IMR-90 (cell line): ENCODE data around the gene TRAF6.
"Not testable (repeated sequence)": the region's sequence is repeated elsewhere in the genome, so short reads cannot be mapped to it uniquely, and the experiment has no call there.

Experiments used
- CHD1 ChIP-seq: IDR thresholded peaks from 2 replicates; pipeline ENCODE4 v1.6.1; 2012; ENCODE audit warnings: low read depth, low read length, improper control_type of control experiment
- CTCF ChIP-seq: conservative IDR thresholded peaks from 2 replicates; pipeline ENCODE4 v1.5.1; 2012; ENCODE audit warnings: mild to moderate bottlenecking, low read depth, low read length, improper control_type of control experiment
- FOS ChIP-seq: fragments of 150-350 bp; IDR thresholded peaks from 2 replicates; pipeline ENCODE4 v1.6.1; 2016; ENCODE audit warnings: low read depth, low read length
- MAZ ChIP-seq: IDR thresholded peaks from 2 replicates; pipeline ENCODE4 v1.6.1; 2012; ENCODE audit warnings: low read depth, mild to moderate bottlenecking, low read length, improper control_type of control experiment, moderate library complexity, borderline replicate concordance
- MXI1 ChIP-seq: IDR thresholded peaks from 2 replicates; pipeline ENCODE4 v1.6.1; 2012; ENCODE audit warnings: low read depth, mild to moderate bottlenecking, low read length, moderate library complexity, borderline replicate concordance
- POLR2A ChIP-seq: IDR thresholded peaks from 2 replicates; pipeline ENCODE4 v1.6.1; 2012; ENCODE audit warnings: mild to moderate bottlenecking, low read depth, low read length
- RCOR1 ChIP-seq: IDR thresholded peaks from 2 replicates; pipeline ENCODE4 v1.6.1; 2012; ENCODE audit warnings: mild to moderate bottlenecking, low read length, improper control_type of control experiment; ENCODE audit not compliant: insufficient replicate concordance
- RFX5 ChIP-seq: IDR thresholded peaks from 2 replicates; pipeline ENCODE4 v1.8.0; 2012; ENCODE audit warnings: low read depth, mild to moderate bottlenecking, low read length, moderate library complexity
- SMC3 ChIP-seq: fragments of 150-350 bp; IDR thresholded peaks from 2 replicates; pipeline ENCODE4 v1.6.1; 2016; ENCODE audit warnings: low read depth, mild to moderate bottlenecking, antibody characterized with exemption, low read length, moderate library complexity
- USF2 ChIP-seq: fragments of 150-350 bp; IDR thresholded peaks from 2 replicates; pipeline ENCODE4 v1.6.1; 2017; ENCODE audit warnings: mild to moderate bottlenecking, antibody characterized with exemption, low read length, low read depth

GRCh38 chr11:36511062-36511461 is 990 bp upstream of the TRAF6 start:
- not testable (repeated sequence) for TF ChIP-seq CTCF, CHD1, SMC3, MAZ, FOS, POLR2A, MXI1, RFX5, USF2, RCOR1
